Stimulated activated naive B cell treated with anti-CD40 and anti-IgM and Interleukin-4, amounts not matched to agents 10 μg/mL and 1 μg/mL and 100 μg/mL, for 72 hours (primary cell): ENCODE data around the gene VPS39.

Experiments
- ATAC-seq, 2 donors: fragments of 150-1000 bp; cut with Tn5 transposase; replicated peaks; 2 replicates each; pipeline ENCODE4 v1.10.0; 2021; ENCODE audit warnings: moderate library complexity in 1 of 2
- DNase-seq: peaks from one replicate; pipeline ENCODE4 v3.0.0; 2021
- H3K27ac Mint-ChIP-seq: one replicate; pipeline ENCODE4 v1.8.0; 2022; ENCODE audit warnings: mild to moderate bottlenecking, mixed read lengths
- H3K27me3 Mint-ChIP-seq, 2 donors: one replicate each; pipeline ENCODE4 v1.8.0; 2022; ENCODE audit warnings: mixed read lengths in 2 of 2
- H3K36me3 Mint-ChIP-seq, 2 donors: one replicate each; pipeline ENCODE4 v1.8.0; 2022; ENCODE audit warnings: mixed read lengths in 2 of 2, mild to moderate bottlenecking in 1 of 2
- H3K4me1 Mint-ChIP-seq, 2 donors: one replicate each; pipeline ENCODE4 v1.8.0; 2022; ENCODE audit warnings: mixed read lengths in 2 of 2, mild to moderate bottlenecking in 1 of 2
- H3K4me3 Mint-ChIP-seq, 2 donors: one replicate each; pipeline ENCODE4 v1.8.0; 2022; ENCODE audit warnings: mild to moderate bottlenecking in 2 of 2, mixed read lengths in 2 of 2, moderate library complexity in 1 of 2
- H3K9me3 Mint-ChIP-seq, 2 donors: one replicate each; pipeline ENCODE4 v1.8.0; 2022; ENCODE audit warnings: mixed read lengths in 2 of 2, mild to moderate bottlenecking in 1 of 2

VPS39 gene

GRCh38 chr15:42215913-42216829 lies 8.1 kb upstream of the VPS39 start:
- Mint-ChIP-seq H3K36me3 (peaks cover 41 to 57% of the 10 kb centered on the region in 2 donors), H3K4me1 (peaks cover 13 to 16% of the 10 kb centered on the region in 2 donors), H3K9me3 (no peaks in the 10 kb centered on the region), H3K27ac (no peak overlapping the region), H3K27me3 (no peaks in the 10 kb centered on the region), H3K4me3 (no peak overlapping the region)
- no peak for ATAC-seq
- no peak for DNase-seq

- Mint-ChIP-seq H3K4me3 (no peak overlapping the region), H3K4me1 (peaks cover 8 to 15% of the 10 kb centered on the region in 2 donors), H3K27me3 (no peaks in the 10 kb centered on the region), H3K27ac (no peak overlapping the region), H3K9me3 (no peaks in the 10 kb centered on the region), H3K36me3 (peaks cover 40 to 56% of the 10 kb centered on the region in 2 donors)
- ATAC-seq (no peak), DNase-seq (no peak)
Observed at GRCh38 chr15:42214600-42214999, 6.5 kb upstream of the VPS39 start.

GRCh38 chr15:42213511-42213910 lies 5.4 kb upstream of the VPS39 start:
- H3K27ac Mint-ChIP-seq = no peak overlapping the region
- DNase-seq = no peak
- no peaks in the 10 kb centered on the region for H3K9me3 Mint-ChIP-seq
- no peak for ATAC-seq
- H3K4me1 Mint-ChIP-seq = peaks cover 0 to 4% of the 10 kb centered on the region in 2 donors
- no peaks in the 10 kb centered on the region for H3K27me3 Mint-ChIP-seq
- H3K36me3 Mint-ChIP-seq = peaks cover 31 to 50% of the 10 kb centered on the region in 2 donors
- no peak overlapping the region for H3K4me3 Mint-ChIP-seq

- ATAC-seq (no peak), DNase-seq (no peak)
- Mint-ChIP-seq H3K27me3 (no peaks in the 10 kb centered on the region), H3K36me3 (peaks cover 23 to 47% of the 10 kb centered on the region in 2 donors), H3K9me3 (no peaks in the 10 kb centered on the region), H3K4me1 (peaks cover 12 to 19% of the 10 kb centered on the region in 2 donors), H3K27ac (no peak overlapping the region), H3K4me3 (no peak overlapping the region)
Observed at GRCh38 chr15:42210696-42211095, 2.6 kb upstream of the VPS39 start.

GRCh38 chr15:42206406-42206805 lies 1.7 kb downstream of the VPS39 start:
- ATAC-seq (no peak), DNase-seq (no peak)
- Mint-ChIP-seq H3K9me3 (no peaks in the 10 kb centered on the region), H3K36me3 (peaks cover 12 to 31% of the 10 kb centered on the region in 2 donors), H3K27ac (no peak overlapping the region), H3K4me1 (peaks cover 22% of the 10 kb centered on the region in 2 donors), H3K27me3 (no peaks in the 10 kb centered on the region), H3K4me3 (peak overlapping the region; percentile 34 to 96)

GRCh38 chr15:42203891-42204290 lies 4.2 kb downstream of the VPS39 start:
- DNase-seq = no peak
- H3K27ac Mint-ChIP-seq = no peak overlapping the region
- no peaks in the 10 kb centered on the region for H3K27me3 Mint-ChIP-seq
- no peak for ATAC-seq
- H3K36me3 Mint-ChIP-seq = peaks cover 8 to 28% of the 10 kb centered on the region in 2 donors
- H3K4me1 Mint-ChIP-seq = peaks cover 22% of the 10 kb centered on the region in 2 donors
- H3K4me3 Mint-ChIP-seq = no peak overlapping the region
- H3K9me3 Mint-ChIP-seq = no peaks in the 10 kb centered on the region

GRCh38 chr15:42202653-42203052 lies 5.5 kb downstream of the VPS39 start:
- H3K27ac Mint-ChIP-seq = no peak overlapping the region
- no peak for DNase-seq
- ATAC-seq = no peak
- peaks cover 20 to 22% of the 10 kb centered on the region in 2 donors for H3K4me1 Mint-ChIP-seq
- H3K36me3 Mint-ChIP-seq = peaks cover 12 to 28% of the 10 kb centered on the region in 2 donors
- no peak overlapping the region for H3K4me3 Mint-ChIP-seq
- H3K9me3 Mint-ChIP-seq = no peaks in the 10 kb centered on the region
- H3K27me3 Mint-ChIP-seq = no peaks in the 10 kb centered on the region

- no peak overlapping the region for H3K4me3 Mint-ChIP-seq
- H3K36me3 Mint-ChIP-seq = peaks cover 19 to 37% of the 10 kb centered on the region in 2 donors
- no peak for DNase-seq
- no peaks in the 10 kb centered on the region for H3K9me3 Mint-ChIP-seq
- H3K27me3 Mint-ChIP-seq = no peaks in the 10 kb centered on the region
- peaks cover 15 to 17% of the 10 kb centered on the region in 2 donors for H3K4me1 Mint-ChIP-seq
- H3K27ac Mint-ChIP-seq = no peak overlapping the region
- no peak for ATAC-seq
Observed at GRCh38 chr15:42201801-42202200, 6.3 kb downstream of the VPS39 start.

- Mint-ChIP-seq H3K27ac (no peak overlapping the region), H3K9me3 (no peaks in the 10 kb centered on the region), H3K27me3 (no peaks in the 10 kb centered on the region), H3K4me1 (peaks cover 0 to 4% of the 10 kb centered on the region in 2 donors), H3K36me3 (peaks cover 27 to 41% of the 10 kb centered on the region in 2 donors), H3K4me3 (no peak overlapping the region)
- no peak for ATAC-seq
- no peak for DNase-seq
Observed at GRCh38 chr15:42199126-42199525, 9.0 kb downstream of the VPS39 start.

GRCh38 chr15:42198516-42198915 lies 9.6 kb downstream of the VPS39 start:
- H3K4me3 Mint-ChIP-seq = no peak overlapping the region
- no peaks in the 10 kb centered on the region for H3K9me3 Mint-ChIP-seq
- H3K27me3 Mint-ChIP-seq = no peaks in the 10 kb centered on the region
- peaks cover 27 to 45% of the 10 kb centered on the region in 2 donors for H3K36me3 Mint-ChIP-seq
- ATAC-seq (no peak), DNase-seq (no peak)
- no peak overlapping the region for H3K27ac Mint-ChIP-seq
- peaks cover 5% of the 10 kb centered on the region in 2 donors for H3K4me1 Mint-ChIP-seq

GRCh38 chr15:42194513-42194912 lies 13.6 kb downstream of the VPS39 start:
- no peak overlapping the region for H3K27ac Mint-ChIP-seq
- ATAC-seq (no peak), DNase-seq (no peak)
- no peaks in the 10 kb centered on the region for H3K27me3 Mint-ChIP-seq
- peaks cover 8 to 15% of the 10 kb centered on the region in 2 donors for H3K4me1 Mint-ChIP-seq
- H3K4me3 Mint-ChIP-seq = no peak overlapping the region
- H3K9me3 Mint-ChIP-seq = no peaks in the 10 kb centered on the region
- peaks cover 34 to 57% of the 10 kb centered on the region in 2 donors for H3K36me3 Mint-ChIP-seq

GRCh38 chr15:42193383-42193782 lies 14.7 kb downstream of the VPS39 start:
- H3K4me1 Mint-ChIP-seq = peaks cover 8 to 15% of the 10 kb centered on the region in 2 donors
- ATAC-seq = no peak
- no peaks in the 10 kb centered on the region for H3K27me3 Mint-ChIP-seq
- H3K36me3 Mint-ChIP-seq = peaks cover 40 to 56% of the 10 kb centered on the region in 2 donors
- H3K4me3 Mint-ChIP-seq = no peak overlapping the region
- H3K27ac Mint-ChIP-seq = no peak overlapping the region
- no peaks in the 10 kb centered on the region for H3K9me3 Mint-ChIP-seq
- no peak for DNase-seq

- no peak for DNase-seq
- ATAC-seq = no peak
- Mint-ChIP-seq H3K4me1 (peaks cover 8 to 15% of the 10 kb centered on the region in 2 donors), H3K27me3 (no peaks in the 10 kb centered on the region), H3K4me3 (no peak overlapping the region), H3K27ac (peak overlapping the region; percentile 53), H3K9me3 (no peaks in the 10 kb centered on the region), H3K36me3 (peaks cover 34 to 55% of the 10 kb centered on the region in 2 donors)
Observed at GRCh38 chr15:42191610-42192346, 16.3 kb downstream of the VPS39 start.

GRCh38 chr15:42190370-42190769 lies 17.7 kb downstream of the VPS39 start:
- peaks cover 35 to 57% of the 10 kb centered on the region in 2 donors for H3K36me3 Mint-ChIP-seq
- ATAC-seq = no peak
- no peak overlapping the region for H3K27ac Mint-ChIP-seq

More at GRCh38 chr15:42190370-42190769, 17.7 kb downstream of the VPS39 start:
- DNase-seq = no peak
- no peaks in the 10 kb centered on the region for H3K27me3 Mint-ChIP-seq
- H3K4me3 Mint-ChIP-seq = no peak overlapping the region
- no peaks in the 10 kb centered on the region for H3K9me3 Mint-ChIP-seq
- peaks cover 8 to 15% of the 10 kb centered on the region in 2 donors for H3K4me1 Mint-ChIP-seq
